Type B pancreatic cell (in vitro differentiated cells): ENCODE results near the gene PKNOX2. TPM values are rescaled to one million over a fixed set of nuclear protein-coding genes. Genes with fewer than 3 reads are reported as not detected.

Experiments used
- DNase-seq: peaks from one replicate; pipeline ENCODE4 v3.0.0; 2021; ENCODE audit warnings: mixed read lengths; ENCODE audit not compliant: unreplicated experiment; ENCODE audit errors: extremely low spot score
- H3K27ac Mint-ChIP-seq: 2 replicates; pipeline ENCODE4 v1.8.0; 2021; ENCODE audit warnings: mild to moderate bottlenecking, mixed read lengths
- H3K27me3 Mint-ChIP-seq: 2 replicates; pipeline ENCODE4 v1.8.0; 2021; ENCODE audit warnings: mixed read lengths
- H3K36me3 Mint-ChIP-seq: 2 replicates; pipeline ENCODE4 v1.8.0; 2021; ENCODE audit warnings: mixed read lengths
- H3K4me1 Mint-ChIP-seq: one replicate; pipeline ENCODE4 v1.8.0; 2021; ENCODE audit warnings: mixed read lengths; ENCODE audit not compliant: unreplicated experiment
- H3K4me3 Mint-ChIP-seq: 2 replicates; pipeline ENCODE4 v1.8.0; 2021; ENCODE audit warnings: mild to moderate bottlenecking, mixed read lengths
- H3K9me3 Mint-ChIP-seq: 2 replicates; pipeline ENCODE4 v1.8.0; 2021; ENCODE audit warnings: mixed read lengths
- total RNA-seq: library from RNA; stranded (reverse); gene quantifications from 2 replicates; pipeline ENCODE4 v1.2.1, GENCODE V29; 2021; ENCODE audit warnings: low replicate concordance
- TF ChIP-seq, protein P1 (sequence below): fragments of 200-600 bp; sonication (generic); conservative IDR thresholded peaks from 2 replicates; pipeline ENCODE4 v1.5.0; 2021; ENCODE audit warnings: antibody characterized with exemption, mild to moderate bottlenecking

The PKNOX2 gene
- total RNA-seq, 1 donor from 2014 or later: 15.3 TPM

DNA sequence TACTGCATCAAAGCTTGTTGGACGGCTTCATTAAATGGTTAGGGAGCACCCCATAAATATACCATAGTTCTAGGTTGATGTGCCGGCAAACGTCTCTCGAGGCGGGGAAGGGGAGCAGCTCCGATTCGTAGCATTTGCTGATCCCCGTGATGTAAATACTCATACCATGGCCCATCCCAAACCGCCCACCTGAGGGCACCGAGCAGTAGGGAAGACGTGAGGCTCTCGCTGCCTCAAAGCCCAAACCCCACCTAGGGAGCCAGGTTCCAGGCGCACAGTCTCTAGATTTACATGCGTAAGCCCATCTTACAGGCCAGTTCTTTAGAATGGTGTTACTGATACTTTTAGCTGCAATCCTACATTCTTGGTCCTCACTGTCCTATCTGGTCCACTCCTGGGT is 207.5 kb downstream of the PKNOX2 start:
- Mint-ChIP-seq H3K4me3 (no peak overlapping the region), H3K36me3 (peaks cover 4% of the 10 kb centered on the region), H3K4me1 (peaks cover 45% of the 10 kb centered on the region), H3K9me3 (no peaks in the 10 kb centered on the region), H3K27me3 (peaks cover 24% of the 10 kb centered on the region), H3K27ac (no peak overlapping the region)
- DNase-seq: no peak
- TF ChIP-seq, protein P1, sequence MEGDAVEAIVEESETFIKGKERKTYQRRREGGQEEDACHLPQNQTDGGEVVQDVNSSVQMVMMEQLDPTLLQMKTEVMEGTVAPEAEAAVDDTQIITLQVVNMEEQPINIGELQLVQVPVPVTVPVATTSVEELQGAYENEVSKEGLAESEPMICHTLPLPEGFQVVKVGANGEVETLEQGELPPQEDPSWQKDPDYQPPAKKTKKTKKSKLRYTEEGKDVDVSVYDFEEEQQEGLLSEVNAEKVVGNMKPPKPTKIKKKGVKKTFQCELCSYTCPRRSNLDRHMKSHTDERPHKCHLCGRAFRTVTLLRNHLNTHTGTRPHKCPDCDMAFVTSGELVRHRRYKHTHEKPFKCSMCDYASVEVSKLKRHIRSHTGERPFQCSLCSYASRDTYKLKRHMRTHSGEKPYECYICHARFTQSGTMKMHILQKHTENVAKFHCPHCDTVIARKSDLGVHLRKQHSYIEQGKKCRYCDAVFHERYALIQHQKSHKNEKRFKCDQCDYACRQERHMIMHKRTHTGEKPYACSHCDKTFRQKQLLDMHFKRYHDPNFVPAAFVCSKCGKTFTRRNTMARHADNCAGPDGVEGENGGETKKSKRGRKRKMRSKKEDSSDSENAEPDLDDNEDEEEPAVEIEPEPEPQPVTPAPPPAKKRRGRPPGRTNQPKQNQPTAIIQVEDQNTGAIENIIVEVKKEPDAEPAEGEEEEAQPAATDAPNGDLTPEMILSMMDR: no peak

DNA sequence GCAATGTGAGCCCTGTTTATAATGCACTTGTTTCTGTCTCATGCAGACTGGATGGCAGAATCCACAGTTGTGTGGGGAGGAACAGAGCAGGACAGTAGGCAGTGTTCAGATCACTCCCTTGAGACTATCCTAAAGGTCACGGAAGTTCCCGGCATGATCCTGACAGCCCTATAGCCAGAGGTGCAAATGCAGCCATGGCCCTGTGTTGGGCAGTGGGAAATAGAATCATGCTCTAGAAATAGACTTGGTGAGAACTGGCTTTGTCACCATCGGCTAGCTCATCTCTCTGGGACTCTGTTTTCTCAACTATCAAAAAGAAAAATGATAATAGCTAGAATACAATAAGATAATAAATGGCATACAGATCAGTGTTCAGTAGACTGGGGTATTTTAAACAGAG is 208.4 kb downstream of the PKNOX2 start:
- Mint-ChIP-seq H3K27ac (no peak overlapping the region), H3K4me3 (no peak overlapping the region), H3K4me1 (peaks cover 47% of the 10 kb centered on the region), H3K36me3 (peaks cover 4% of the 10 kb centered on the region), H3K27me3 (peaks cover 28% of the 10 kb centered on the region), H3K9me3 (no peaks in the 10 kb centered on the region)
- no peak for DNase-seq
- TF ChIP-seq, protein P1: no peak

DNA sequence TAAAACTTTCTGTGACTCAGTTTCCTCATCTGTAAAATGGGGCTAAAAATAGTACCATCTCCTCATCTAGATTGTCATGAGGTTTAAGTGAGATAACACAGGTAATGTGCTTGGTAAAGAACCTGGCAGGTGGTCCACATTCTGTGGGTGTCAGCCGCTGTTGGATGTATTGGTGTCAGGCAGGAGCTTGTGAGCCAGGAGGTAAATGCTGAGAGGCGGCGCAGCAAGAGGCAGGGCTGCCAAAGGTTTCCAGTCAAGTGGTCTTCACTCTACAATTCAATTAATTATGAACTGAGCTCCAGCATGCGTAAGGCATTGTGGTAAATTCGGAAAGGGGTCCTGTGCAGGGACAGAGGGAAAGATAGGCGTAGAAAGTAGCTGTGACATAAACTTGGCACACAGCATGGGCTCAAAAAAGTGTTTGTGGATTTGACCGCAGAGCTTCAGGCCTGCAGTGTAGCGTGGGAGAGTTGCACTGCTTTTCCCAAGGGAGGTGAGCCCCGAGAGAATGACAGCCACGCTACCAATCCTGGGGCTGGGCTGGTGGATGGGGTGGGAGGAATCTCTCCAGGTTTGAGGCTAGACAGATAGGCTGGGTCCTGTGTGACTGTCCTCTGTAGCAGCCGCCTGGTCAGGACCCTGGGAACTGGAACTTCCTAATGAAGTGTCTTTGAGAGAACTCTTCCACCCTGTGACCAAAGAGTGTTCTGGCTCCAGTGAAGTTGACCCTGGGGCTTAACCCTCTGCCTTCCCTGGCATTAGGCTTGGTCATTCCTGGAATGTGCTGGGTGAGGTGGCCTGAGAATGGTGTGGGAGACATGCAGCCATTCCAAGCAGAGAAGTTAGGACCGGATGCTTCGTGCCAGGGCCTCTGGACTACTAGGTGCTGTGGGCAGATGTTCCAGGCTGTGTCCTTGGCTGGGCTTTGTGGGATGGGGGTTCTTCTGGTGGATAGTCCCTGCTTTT is 209.2 kb downstream of the PKNOX2 start:
- no peak for DNase-seq
- Mint-ChIP-seq H3K4me1 (peaks cover 47% of the 10 kb centered on the region), H3K36me3 (peaks cover 4% of the 10 kb centered on the region), H3K27me3 (peaks cover 28% of the 10 kb centered on the region), H3K27ac (no peak overlapping the region), H3K4me3 (no peak overlapping the region), H3K9me3 (no peaks in the 10 kb centered on the region)
- TF ChIP-seq, protein P1: no peak

- peaks cover 26% of the 10 kb centered on the region for H3K27me3 Mint-ChIP-seq
- DNase-seq: no peak
- H3K4me3 Mint-ChIP-seq: no peak overlapping the region
- H3K9me3 Mint-ChIP-seq: no peaks in the 10 kb centered on the region
- H3K4me1 Mint-ChIP-seq: peaks cover 50% of the 10 kb centered on the region
- TF ChIP-seq, protein P1: no peak
- H3K36me3 Mint-ChIP-seq: peaks cover 4% of the 10 kb centered on the region
- H3K27ac Mint-ChIP-seq: no peak overlapping the region
Observed at GRCh38 chr11:125374398-125374797, 209.8 kb downstream of the PKNOX2 start.

DNA sequence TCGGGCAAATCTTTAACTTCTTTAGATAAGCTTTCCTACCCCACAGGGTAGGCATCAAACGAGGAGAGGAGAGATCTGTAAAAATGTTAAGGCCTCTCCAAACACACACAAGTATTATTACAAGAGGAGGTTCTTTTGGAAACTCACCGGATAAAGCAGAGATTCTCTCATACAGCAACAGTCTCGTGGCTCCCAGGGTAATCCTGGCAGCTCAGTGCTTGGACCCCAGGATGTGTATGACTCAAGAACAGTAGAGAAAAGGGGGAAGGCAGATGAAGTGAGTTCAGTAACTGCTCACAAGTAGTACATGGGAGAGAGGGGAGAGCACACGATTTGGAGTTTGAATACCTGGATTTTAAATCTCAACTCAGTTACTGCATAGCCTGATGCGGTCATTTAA is 210.6 kb downstream of the PKNOX2 start:
- Mint-ChIP-seq H3K4me3 (no peak overlapping the region), H3K4me1 (peaks cover 56% of the 10 kb centered on the region), H3K36me3 (peaks cover 4% of the 10 kb centered on the region), H3K27ac (no peak overlapping the region), H3K9me3 (no peaks in the 10 kb centered on the region), H3K27me3 (peaks cover 25% of the 10 kb centered on the region)
- TF ChIP-seq, protein P1: no peak
- DNase-seq: no peak
